ENCODE measurements around the gene MTA1.

MTA1 gene

GRCh38 chr14:105387530-105387922 lies 32.1 kb upstream of the MTA1 start:
- DNase-seq (ENCODE audit: low read depth) = no peak

- DNase-seq (ENCODE audit: low read depth) = no peak
These were observed 31.3 kb upstream of the MTA1 start for GRCh38 chr14:105388110-105388951.

- no peak for DNase-seq (ENCODE audit: low read depth)
These were observed 30.7 kb upstream of the MTA1 start for GRCh38 chr14:105388976-105389375.

- no peak for DNase-seq (ENCODE audit: low read depth)
These were observed 30.1 kb upstream of the MTA1 start for GRCh38 chr14:105389534-105389933.

GRCh38 chr14:105389976-105390848 lies 29.4 kb upstream of the MTA1 start:
- no peak for DNase-seq (ENCODE audit: low read depth)

- no peak for DNase-seq (ENCODE audit: low read depth)
These were observed 28.7 kb upstream of the MTA1 start for GRCh38 chr14:105390849-105391500.

- DNase-seq (ENCODE audit: low read depth) = no peak
These were observed 28.1 kb upstream of the MTA1 start for GRCh38 chr14:105391541-105391940.

- no peak for DNase-seq (ENCODE audit: low read depth)
These were observed 27.2 kb upstream of the MTA1 start for GRCh38 chr14:105392131-105393090.

GRCh38 chr14:105393151-105393550 lies 26.5 kb upstream of the MTA1 start:
- DNase-seq (ENCODE audit: low read depth) = no peak

- DNase-seq (ENCODE audit: low read depth) = no peak
These were observed 24.7 kb upstream of the MTA1 start for GRCh38 chr14:105394714-105395537.

GRCh38 chr14:105395538-105395854 lies 24.1 kb upstream of the MTA1 start:
- DNase-seq (ENCODE audit: low read depth) = no peak

- no peak for DNase-seq (ENCODE audit: low read depth)
These were observed 22.2 kb upstream of the MTA1 start for GRCh38 chr14:105397350-105397931.

- DNase-seq (ENCODE audit: low read depth) = peak; percentile 40
These were observed 21.4 kb upstream of the MTA1 start, which contains the start of gene TEX22 for GRCh38 chr14:105398044-105398725. Gene TEX22 (plus strand): TSS chr14:105398538. CDS start chr14:105399341, 803 bp downstream.

GRCh38 chr14:105398726-105399465 lies 20.7 kb upstream of the MTA1 start:
- DNase-seq (ENCODE audit: low read depth) = no peak

GRCh38 chr14:105399466-105399775 lies 20.2 kb upstream of the MTA1 start:
- DNase-seq (ENCODE audit: low read depth) = no peak

GRCh38 chr14:105400016-105400415 lies 19.6 kb upstream of the MTA1 start:
- no peak for DNase-seq (ENCODE audit: low read depth)

- DNase-seq (ENCODE audit: low read depth) = no peak
These were observed 17.9 kb upstream of the MTA1 start for GRCh38 chr14:105401699-105402098.

- DNase-seq (ENCODE audit: low read depth) = no peak
These were observed 11.0 kb upstream of the MTA1 start for GRCh38 chr14:105408592-105408991.

- DNase-seq (ENCODE audit: low read depth) = no peak
These were observed 10.3 kb upstream of the MTA1 start for GRCh38 chr14:105409364-105409763.

Measured in GM04504 (cell line).